Thymus (tissue), 11 donors: ENCODE measurements around the gene SLC35F6. TPM values are rescaled to one million over a fixed set of nuclear protein-coding genes. Genes with fewer than 3 reads are reported as not detected.

Experiments used
- DNase-seq, 9 donors: peaks; one replicate each; pipeline ENCODE4 v3.0.0-alpha.2; 2013; ENCODE audit warnings: low spot score in 9 of 9, low read depth in 6 of 9, missing footprints in 1 of 9
- H3K27ac ChIP-seq, 2 donors: one replicate each; pipeline ENCODE4 v1.5.1; 2013; ENCODE audit warnings: control low read depth in 1 of 2, low read depth in 1 of 2, low read length in 1 of 2, mild to moderate bottlenecking in 1 of 2, moderate library complexity in 1 of 2
- H3K27me3 ChIP-seq, 2 donors: one replicate each; pipeline ENCODE4 v1.5.1; 2013; ENCODE audit warnings: low read length in 1 of 2; ENCODE audit not compliant: control insufficient read depth in 2 of 2, insufficient read depth in 1 of 2
- H3K36me3 ChIP-seq, 2 donors: one replicate each; pipeline ENCODE4 v1.5.1; 2013; ENCODE audit warnings: low read length in 1 of 2, mild to moderate bottlenecking in 1 of 2, moderate library complexity in 1 of 2; ENCODE audit not compliant: control insufficient read depth in 2 of 2, insufficient read depth in 2 of 2
- H3K4me1 ChIP-seq, 2 donors: one replicate each; pipeline ENCODE4 v1.5.1; 2013; ENCODE audit warnings: low read length in 2 of 2; ENCODE audit not compliant: control insufficient read depth in 2 of 2, insufficient read depth in 2 of 2
- H3K4me3 ChIP-seq, 2 donors: one replicate each; pipeline ENCODE4 v1.5.1; 2013; ENCODE audit warnings: low read length in 2 of 2, control low read depth in 1 of 2, mild to moderate bottlenecking in 1 of 2
- H3K9me3 ChIP-seq, 2 donors: one replicate each; pipeline ENCODE4 v1.5.1; 2013; ENCODE audit warnings: low read length in 1 of 2, mild to moderate bottlenecking in 1 of 2; ENCODE audit not compliant: control insufficient read depth in 2 of 2, insufficient read depth in 1 of 2
- WGBS: extraction: QIAGEN DNeasy Blood & Tissue Kit; methylation state at CpG from one replicate; pipeline ENCODE4 v1.1.7; 2013; 5-methylcytosine and 5-hydroxymethylcytosine counted together
- polyA plus RNA-seq: library from polyadenylated mRNA; stranded (reverse); fragments of 200-250 nt; gene quantifications from one replicate; pipeline ENCODE4 v1.2.3, GENCODE V29; 2013
- total RNA-seq: library from RNA; stranded (reverse); fragments of 120-200 nt; gene quantifications from one replicate; pipeline ENCODE4 v1.2.4, GENCODE V29; 2013
- donor health status: healthy.

The SLC35F6 gene
- total and polyA plus RNA-seq, 2 donors = 7.0 to 10.8 TPM

GRCh38 chr2:26770986-26771586 lies 7.0 kb downstream of the SLC35F6 start:
- peak in 2 of 9 donors; percentile 23 to 39 for DNase-seq
- Histone ChIP-seq H3K27ac (peak overlapping the region in 1 of 2 donors; percentile 17), H3K4me1 (peaks cover 35 to 76% of the 10 kb centered on the region in 2 donors), H3K9me3 (no peaks in the 10 kb centered on the region), H3K27me3 (no peaks in the 10 kb centered on the region), H3K36me3 (peaks cover 16 to 25% of the 10 kb centered on the region in 2 donors), H3K4me3 (no peak overlapping the region)
- WGBS = 92% methylated on average over 6 of the region's 6 CpGs

- DNase-seq = peak in 4 of 9 donors; percentile 40 to 76 (median 58)
- peaks cover 19 to 32% of the 10 kb centered on the region in 2 donors for H3K36me3 ChIP-seq
- no peaks in the 10 kb centered on the region for H3K27me3 ChIP-seq
- H3K27ac ChIP-seq = peak overlapping the region; percentile 80 to 95
- H3K4me3 ChIP-seq = no peak overlapping the region
- H3K9me3 ChIP-seq = no peaks in the 10 kb centered on the region
- WGBS = 58% methylated on average over 13 of the region's 13 CpGs
- H3K4me1 ChIP-seq = peaks cover 43 to 82% of the 10 kb centered on the region in 2 donors
Observed at GRCh38 chr2:26772064-26773001, 8.2 kb downstream of the SLC35F6 start.

- WGBS = 87% methylated on average over 5 of the region's 5 CpGs
- H3K4me1 ChIP-seq = peaks cover 48 to 79% of the 10 kb centered on the region in 2 donors
- peak overlapping the region in 1 of 2 donors; percentile 80 for H3K27ac ChIP-seq
- no peak overlapping the region for H3K4me3 ChIP-seq
- peak in 3 of 9 donors; percentile 39 to 60 (median 47) for DNase-seq
- H3K27me3 ChIP-seq = no peaks in the 10 kb centered on the region
- H3K9me3 ChIP-seq = no peaks in the 10 kb centered on the region
- peaks cover 48 to 64% of the 10 kb centered on the region in 2 donors for H3K36me3 ChIP-seq
Observed at GRCh38 chr2:26776195-26776800, 12.2 kb downstream of the SLC35F6 start.

DNA sequence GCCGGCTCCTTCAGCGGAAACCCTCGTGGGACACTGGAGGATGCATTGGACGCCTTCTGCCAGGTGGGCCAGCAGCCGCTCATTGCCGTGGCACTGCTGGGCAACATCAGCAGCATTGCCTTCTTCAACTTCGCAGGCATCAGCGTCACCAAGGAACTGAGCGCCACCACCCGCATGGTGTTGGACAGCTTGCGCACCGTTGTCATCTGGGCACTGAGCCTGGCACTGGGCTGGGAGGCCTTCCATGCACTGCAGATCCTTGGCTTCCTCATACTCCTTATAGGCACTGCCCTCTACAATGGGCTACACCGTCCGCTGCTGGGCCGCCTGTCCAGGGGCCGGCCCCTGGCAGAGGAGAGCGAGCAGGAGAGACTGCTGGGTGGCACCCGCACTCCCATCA lies 14.0 kb downstream of the SLC35F6 start:
- Histone ChIP-seq H3K4me1 (peaks cover 31 to 61% of the 10 kb centered on the region in 2 donors), H3K9me3 (no peaks in the 10 kb centered on the region), H3K27ac (peak overlapping the region in 1 of 2 donors; percentile 71), H3K36me3 (peaks cover 48 to 62% of the 10 kb centered on the region in 2 donors), H3K4me3 (no peak overlapping the region), H3K27me3 (no peaks in the 10 kb centered on the region)
- WGBS = 98% methylated on average over 18 of the region's 18 CpGs
- DNase-seq = no peak

DNA sequence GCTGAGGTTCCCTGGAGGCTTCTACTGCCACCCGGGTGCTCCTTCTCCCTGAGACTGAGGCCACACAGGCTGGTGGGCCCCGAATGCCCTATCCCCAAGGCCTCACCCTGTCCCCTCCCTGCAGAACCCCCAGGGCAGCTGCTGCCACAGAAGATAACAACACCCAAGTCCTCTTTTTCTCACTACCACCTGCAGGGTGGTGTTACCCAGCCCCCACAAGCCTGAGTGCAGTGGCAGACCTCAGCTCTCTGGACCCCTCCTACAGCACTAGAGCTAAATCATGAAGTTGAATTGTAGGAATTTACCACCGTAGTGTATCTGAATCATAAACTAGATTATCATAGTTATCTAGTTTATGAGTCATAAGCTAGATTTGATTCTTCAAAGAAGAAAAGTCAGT lies 14.4 kb downstream of the SLC35F6 start:
- peak in 2 of 9 donors; percentile 21 to 42 for DNase-seq
- Histone ChIP-seq H3K4me1 (peaks cover 31 to 57% of the 10 kb centered on the region in 2 donors), H3K36me3 (peaks cover 48 to 62% of the 10 kb centered on the region in 2 donors), H3K4me3 (no peak overlapping the region), H3K27me3 (no peaks in the 10 kb centered on the region), H3K27ac (peak overlapping the region; percentile 9 to 71), H3K9me3 (no peaks in the 10 kb centered on the region)
- WGBS = 91% methylated on average over 3 of the region's 3 CpGs

GRCh38 chr2:26780203-26780760 lies 16.2 kb downstream of the SLC35F6 start:
- DNase-seq = no peak
- 99% methylated on average over 4 of the region's 4 CpGs for WGBS
- no peaks in the 10 kb centered on the region for H3K27me3 ChIP-seq
- H3K9me3 ChIP-seq = no peaks in the 10 kb centered on the region
- peaks cover 26 to 45% of the 10 kb centered on the region in 2 donors for H3K4me1 ChIP-seq
- H3K36me3 ChIP-seq = peaks cover 41 to 47% of the 10 kb centered on the region in 2 donors
- no peak overlapping the region for H3K4me3 ChIP-seq
- no peak overlapping the region for H3K27ac ChIP-seq

DNA sequence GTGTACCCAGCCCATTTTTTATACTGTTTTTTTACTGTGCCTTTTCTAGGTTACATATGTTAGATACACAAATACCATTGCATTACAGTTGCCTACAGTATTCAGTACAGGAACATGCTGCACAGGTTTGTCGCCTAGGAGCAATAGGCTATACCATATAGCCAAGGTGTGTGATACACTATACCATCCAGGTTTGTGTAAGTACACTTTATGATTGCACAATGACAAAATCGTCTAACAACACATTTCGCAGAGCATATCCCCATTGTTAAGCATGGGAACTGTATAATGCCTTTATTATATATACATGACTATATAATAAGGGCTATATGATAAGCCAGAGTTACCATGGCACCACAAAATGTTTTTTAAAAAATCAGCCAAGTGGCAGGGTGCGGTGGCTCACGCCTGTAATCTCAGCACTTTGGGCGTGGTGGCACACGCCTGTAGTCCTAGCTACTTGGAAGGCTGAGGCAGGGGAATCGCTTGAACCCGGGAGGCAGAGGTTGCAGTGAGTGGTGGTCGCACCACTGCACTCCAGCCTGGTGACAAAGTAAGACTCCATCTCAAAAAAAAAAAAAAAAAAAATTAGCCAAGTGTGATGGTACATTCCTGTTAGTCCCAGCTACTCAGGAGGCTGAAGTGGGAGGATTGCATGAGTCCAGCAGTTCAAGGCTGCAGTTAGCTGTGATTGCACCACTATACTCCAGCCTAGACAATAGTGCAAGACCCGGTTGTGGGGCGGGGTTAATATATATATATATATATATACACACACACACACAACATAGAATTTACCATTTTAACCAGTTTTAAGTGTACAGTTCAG lies 19.0 kb downstream of the SLC35F6 start:
- no peak for DNase-seq
- no peak overlapping the region for H3K27ac ChIP-seq
- H3K36me3 ChIP-seq = peaks cover 24 to 25% of the 10 kb centered on the region in 2 donors
- no peaks in the 10 kb centered on the region for H3K27me3 ChIP-seq
- no peak overlapping the region for H3K4me3 ChIP-seq
- H3K9me3 ChIP-seq = no peaks in the 10 kb centered on the region
- 96% methylated on average over 12 of the region's 12 CpGs for WGBS
- H3K4me1 ChIP-seq = peaks cover 15 to 37% of the 10 kb centered on the region in 2 donors

GRCh38 chr2:26784570-26785234 lies 20.6 kb downstream of the SLC35F6 start:
- Histone ChIP-seq H3K27ac (peak overlapping the region in 1 of 2 donors; percentile 86), H3K4me1 (peaks cover 8 to 29% of the 10 kb centered on the region in 2 donors), H3K9me3 (no peaks in the 10 kb centered on the region), H3K36me3 (peaks cover 10 to 28% of the 10 kb centered on the region in 2 donors), H3K27me3 (no peaks in the 10 kb centered on the region), H3K4me3 (peak overlapping the region in 1 of 2 donors; percentile 29)
- 97% methylated on average over 19 of the region's 19 CpGs for WGBS
- no peak for DNase-seq
